H9 (cell line): ENCODE data around the gene SLC6A19. TPM values are rescaled to one million over a fixed set of nuclear protein-coding genes. Genes with fewer than 3 reads are reported as not detected.

Source experiments
- DNase-seq: peaks from one replicate; pipeline ENCODE4 v3.0.0-alpha.2; 2017
- H2AFZ ChIP-seq: one replicate; pipeline ENCODE4 v1.6.1; 2013; ENCODE audit warnings: mild to moderate bottlenecking, low read length, control low read depth, moderate library complexity
- H2AK5ac ChIP-seq: 2 replicates; pipeline ENCODE4 v1.6.1; 2013; ENCODE audit warnings: low read length, control low read depth, mixed read lengths; ENCODE audit not compliant: insufficient read length
- H2BK120ac ChIP-seq: one replicate; pipeline ENCODE4 v1.6.1; 2013; ENCODE audit warnings: low read depth, mild to moderate bottlenecking, low read length, control low read depth, inconsistent platforms; ENCODE audit not compliant: poor library complexity, severe bottlenecking
- H2BK12ac ChIP-seq: 2 replicates; pipeline ENCODE4 v1.6.1; 2013; ENCODE audit warnings: low read length, control low read depth, mixed read lengths, low read depth; ENCODE audit not compliant: insufficient read length
- H2BK15ac ChIP-seq: 2 replicates; pipeline ENCODE4 v1.6.1; 2013; ENCODE audit warnings: low read depth, low read length, control low read depth
- H2BK20ac ChIP-seq: one replicate; pipeline ENCODE4 v1.6.1; 2013; ENCODE audit warnings: low read depth, mild to moderate bottlenecking, low read length, control low read depth, inconsistent platforms; ENCODE audit not compliant: poor library complexity, severe bottlenecking
- H2BK5ac ChIP-seq: 2 replicates; pipeline ENCODE4 v1.6.1; 2013; ENCODE audit warnings: low read length, control low read depth, mixed read lengths; ENCODE audit not compliant: insufficient read length
- H3K14ac ChIP-seq: 2 replicates; pipeline ENCODE4 v1.6.1; 2013; ENCODE audit warnings: low read length, control low read depth; ENCODE audit not compliant: insufficient read depth
- H3K18ac ChIP-seq: 2 replicates; pipeline ENCODE4 v1.6.1; 2013; ENCODE audit warnings: low read depth, mild to moderate bottlenecking, mixed read lengths, low read length, control low read depth; ENCODE audit not compliant: insufficient read length
- H3K23ac ChIP-seq: 2 replicates; pipeline ENCODE4 v1.6.1; 2013; ENCODE audit warnings: low read length, control low read depth, mixed read lengths, low read depth; ENCODE audit not compliant: insufficient read length
- H3K23me2 ChIP-seq: 2 replicates; pipeline ENCODE4 v1.6.1; 2013; ENCODE audit warnings: low read depth, mild to moderate bottlenecking, mixed read lengths, low read length, control low read depth; ENCODE audit not compliant: insufficient read length, poor library complexity, severe bottlenecking
- H3K27ac ChIP-seq: 2 replicates; pipeline ENCODE4 v1.5.1; 2013; ENCODE audit warnings: low read length, control low read depth, mixed read lengths, low read depth; ENCODE audit not compliant: insufficient read length
- H3K27me3 ChIP-seq: 2 replicates; pipeline ENCODE4 v1.6.1; 2013; ENCODE audit warnings: low read length, control low read depth, inconsistent platforms; ENCODE audit not compliant: insufficient read depth
- H3K4ac ChIP-seq: 2 replicates; pipeline ENCODE4 v1.6.1; 2013; ENCODE audit warnings: low read depth, mild to moderate bottlenecking, control low read depth, inconsistent platforms, low read length, moderate library complexity
- H3K4me1 ChIP-seq: 2 replicates; pipeline ENCODE4 v1.6.1; 2013; ENCODE audit warnings: low read length, control low read depth, inconsistent platforms; ENCODE audit not compliant: insufficient read depth
- H3K4me2 ChIP-seq: 2 replicates; pipeline ENCODE4 v1.6.1; 2013; ENCODE audit warnings: low read length, control low read depth, mixed read lengths; ENCODE audit not compliant: insufficient read length, insufficient read depth
- H3K56ac ChIP-seq: 2 replicates; pipeline ENCODE4 v1.6.1; 2013; ENCODE audit warnings: low read depth, mild to moderate bottlenecking, mixed read lengths, low read length, control low read depth; ENCODE audit not compliant: insufficient read length
- H3K79me1 ChIP-seq: 2 replicates; pipeline ENCODE4 v1.6.1; 2013; ENCODE audit warnings: low read depth, mild to moderate bottlenecking, moderate library complexity, low read length, control low read depth, inconsistent platforms; ENCODE audit not compliant: insufficient read depth, poor library complexity, severe bottlenecking
- H3K79me2 ChIP-seq: 2 replicates; pipeline ENCODE4 v1.6.1; 2013; ENCODE audit warnings: low read length, control low read depth, inconsistent platforms; ENCODE audit not compliant: insufficient read depth
- H3K9ac ChIP-seq: 2 replicates; pipeline ENCODE4 v1.6.1; 2013; ENCODE audit warnings: low read length, control low read depth, mixed read lengths; ENCODE audit not compliant: insufficient read length; ENCODE audit errors: extremely low read depth
- H3K9me3 ChIP-seq: one replicate; pipeline ENCODE4 v1.6.1; 2013; ENCODE audit warnings: low read depth, low read length, inconsistent platforms; ENCODE audit not compliant: control insufficient read depth
- H3T11ph ChIP-seq: one replicate; pipeline ENCODE4 v1.6.1; 2013; ENCODE audit warnings: mild to moderate bottlenecking, low read length, control low read depth, inconsistent platforms
- H4K20me1 ChIP-seq: one replicate; pipeline ENCODE4 v1.6.1; 2013; ENCODE audit not compliant: control insufficient read depth, insufficient read length, insufficient read depth
- H4K5ac ChIP-seq: 2 replicates; pipeline ENCODE4 v1.6.1; 2013; ENCODE audit warnings: low read depth, mild to moderate bottlenecking, mixed read lengths, low read length, control low read depth; ENCODE audit not compliant: insufficient read length
- H4K8ac ChIP-seq: replicated peaks from 2 replicates; pipeline ENCODE4 v1.6.1; 2013; ENCODE audit warnings: low read length, control low read depth, mixed read lengths, low read depth; ENCODE audit not compliant: insufficient read length
- H4K91ac ChIP-seq: 2 replicates; pipeline ENCODE4 v1.6.1; 2013; ENCODE audit warnings: low read depth, mild to moderate bottlenecking, moderate library complexity, mixed read lengths, low read length, control low read depth; ENCODE audit not compliant: insufficient read length
- H3K27ac Mint-ChIP-seq, 3 experiments: 2 replicates in 2 of 3; 3 replicates in 1 of 3; pipeline ENCODE4 v1.8.0; 2020 to 2021; ENCODE audit warnings: mixed read lengths in 3 of 3, mild to moderate bottlenecking in 1 of 3, moderate library complexity in 1 of 3
- H3K27me3 Mint-ChIP-seq: 2 replicates; pipeline ENCODE4 v1.8.0; 2021; ENCODE audit warnings: low read depth, mild to moderate bottlenecking, moderate library complexity, mixed read lengths
- H3K36me3 Mint-ChIP-seq, 3 experiments: 2 replicates in 2 of 3; 3 replicates in 1 of 3; pipeline ENCODE4 v1.8.0; 2020 to 2021; ENCODE audit warnings: low read depth in 3 of 3, mixed read lengths in 3 of 3; ENCODE audit not compliant: insufficient read depth in 1 of 3
- H3K4me1 Mint-ChIP-seq, 2 experiments: 2 replicates each; pipeline ENCODE4 v1.8.0; 2020; ENCODE audit warnings: mixed read lengths in 2 of 2
- H3K4me3 Mint-ChIP-seq, 2 experiments: 2 replicates in 1 of 2; 3 replicates in 1 of 2; pipeline ENCODE4 v1.8.0; 2020 to 2021; ENCODE audit warnings: mild to moderate bottlenecking in 2 of 2, mixed read lengths in 2 of 2, moderate library complexity in 1 of 2
- H3K9me3 Mint-ChIP-seq, 2 experiments: 2 replicates in 1 of 2; 3 replicates in 1 of 2; pipeline ENCODE4 v1.8.0; 2020; ENCODE audit warnings: mild to moderate bottlenecking in 2 of 2, mixed read lengths in 2 of 2, moderate library complexity in 1 of 2
- CTCF ChIP-seq: fragments of 200-600 bp; sonication (generic); conservative IDR thresholded peaks from 3 replicates; pipeline ENCODE4 v1.8.0; 2021; ENCODE audit warnings: antibody characterized with exemption, mild to moderate bottlenecking
- WGBS: extraction: QIAGEN DNeasy Blood & Tissue Kit; methylation state at CpG from one replicate; pipeline ENCODE4 v1.1.7; 2013; ENCODE audit warnings: missing lambda C conversion rate, low lambda C conversion rate, mixed read lengths; ENCODE audit not compliant: insufficient read length; ENCODE audit errors: extremely low coverage; 5-methylcytosine and 5-hydroxymethylcytosine counted together
- total RNA-seq: library from RNA; stranded (reverse); gene quantifications from 2 replicates; pipeline ENCODE4 v1.2.1, GENCODE V29; 2021

The SLC6A19 gene
- total RNA-seq, 1 experiment from 2014 or later: not detected

- no peaks in the 10 kb centered on the region for H3K9me3 Mint-ChIP-seq
- no peak for DNase-seq
- H3K4me2 ChIP-seq: no peak overlapping the region
- peaks cover 0 to 2% of the 10 kb centered on the region in 2 experiments; a peak in 3 of 4 replicates for H3K4me1 Mint-ChIP-seq
- no peaks in the 10 kb centered on the region for H3K23me2 ChIP-seq
- H2BK12ac ChIP-seq: no peak overlapping the region
- H3K36me3 Mint-ChIP-seq: no peaks in the 10 kb centered on the region
- H2BK15ac ChIP-seq: no peak overlapping the region
- no peak overlapping the region for H3K18ac ChIP-seq
- no peaks in the 10 kb centered on the region for H3K79me2 ChIP-seq
- no peak overlapping the region for H3K4ac ChIP-seq
- H2BK120ac ChIP-seq: no peak overlapping the region
- H3K27me3 ChIP-seq: no peaks in the 10 kb centered on the region
- H2BK20ac ChIP-seq: no peak overlapping the region
- H3K4me3 Mint-ChIP-seq: no peak overlapping the region
- no CpG with 5 or more reads among the region's 9 CpGs for WGBS
- no peak overlapping the region for H3K27ac Mint-ChIP-seq
- H3K9ac ChIP-seq: no peak overlapping the region
- no peaks in the 10 kb centered on the region for H4K20me1 ChIP-seq
- H3K4me1 ChIP-seq: no peaks in the 10 kb centered on the region
- H4K91ac ChIP-seq: no peak overlapping the region
- H4K8ac ChIP-seq: no peak overlapping the region
- H3K27ac ChIP-seq: no peak overlapping the region
- no peak overlapping the region for H2AK5ac ChIP-seq
- no peaks in the 10 kb centered on the region for H3K9me3 ChIP-seq
- no peak overlapping the region for H2BK5ac ChIP-seq
- H3T11ph ChIP-seq: no peak overlapping the region
- no peaks in the 10 kb centered on the region; the same call in 1 of the 2 replicates for H3K27me3 Mint-ChIP-seq
- no peaks in the 10 kb centered on the region for H3K79me1 ChIP-seq
- no peak overlapping the region for H3K23ac ChIP-seq
- H3K56ac ChIP-seq: no peak overlapping the region
- no peak overlapping the region for H3K14ac ChIP-seq
- no peak for TF ChIP-seq CTCF
- H4K5ac ChIP-seq: no peak overlapping the region
- no peak overlapping the region for H2AFZ ChIP-seq
These were observed 22.0 kb upstream of the SLC6A19 start for GRCh38 chr5:1179383-1179715.
